HEK293 (cell line): ENCODE data around the gene STK11.
A peak's percentile ranks its signal among the peaks of the same experiment; 100 is the strongest.

Experiments
- CTCF ChIA-PET: fragments of 350-600 bp; formaldehyde crosslinking; extraction: SDS; loops from one replicate; lab custom pipeline; 2021; ENCODE audit warnings: antibody characterized with exemption; lab: Yijun Ruan, JAX
- POLR2A ChIA-PET: fragments of 300-600 bp; formaldehyde crosslinking; extraction: SDS; loops from one replicate; lab custom pipeline; 2020; ENCODE audit warnings: antibody characterized with exemption, inconsistent platforms; lab: Yijun Ruan, JAX
- H3K27ac ChIP-seq: fragments of 200-500 bp; sonication (Bioruptor generic); 2 replicates; pipeline ENCODE4 v1.5.1; 2014; ENCODE audit warnings: low read depth, low read length, control low read depth, inconsistent platforms; ENCODE audit errors: extremely low read depth
- H3K36me3 ChIP-seq, 2 experiments: fragments of 200-500 bp in 1 of 2; sonication (Bioruptor generic) in 1 of 2; 1 replicate in 1 of 2; 2 replicates in 1 of 2; pipeline ENCODE4 v1.5.1; 2014 to 2017; ENCODE audit warnings: inconsistent platforms in 2 of 2, low read length in 2 of 2; ENCODE audit not compliant: control insufficient read depth in 2 of 2, insufficient read depth in 1 of 2
- H3K4me1 ChIP-seq: fragments of 200-500 bp; sonication (Bioruptor generic); 2 replicates; pipeline ENCODE4 v1.5.1; 2014; ENCODE audit warnings: mild to moderate bottlenecking, low read length, inconsistent platforms; ENCODE audit not compliant: control insufficient read depth, insufficient read depth
- H3K4me3 ChIP-seq: 2 replicates; pipeline ENCODE4 v1.5.1; 2011; ENCODE audit warnings: low read depth, mild to moderate bottlenecking, control low read depth, low read length, moderate library complexity
- H3K9me3 ChIP-seq: fragments of 200-500 bp; sonication (Bioruptor generic); 2 replicates; pipeline ENCODE4 v1.5.1; 2014; ENCODE audit warnings: low read depth, low read length, inconsistent platforms; ENCODE audit not compliant: control insufficient read depth, insufficient read depth
- CTCF ChIP-seq: fragments of 450-650 bp; formaldehyde crosslinking; IDR thresholded peaks from 2 replicates; pipeline ENCODE4 v1.5.1; 2016; ENCODE audit warnings: missing biosample characterization, missing genetic modification characterization
- GFI1B ChIP-seq: fragments of 450-650 bp; formaldehyde crosslinking; IDR thresholded peaks from 2 replicates; pipeline ENCODE4 v1.5.1; 2016; ENCODE audit warnings: missing biosample characterization, missing genetic modification characterization
- HOXC10 ChIP-seq: sonication (generic); formaldehyde crosslinking; IDR thresholded peaks from 2 replicates; pipeline ENCODE4 v1.8.1; 2023; ENCODE audit warnings: mild to moderate bottlenecking, missing genetic modification reagents
- HOXD13 ChIP-seq: sonication (generic); formaldehyde crosslinking; IDR thresholded peaks from 2 replicates; pipeline ENCODE4 v1.8.0; 2022; ENCODE audit warnings: missing genetic modification reagents, borderline replicate concordance
- IKZF3 ChIP-seq: fragments of 450-650 bp; IDR thresholded peaks from 2 replicates; pipeline ENCODE4 v1.5.0; 2018; ENCODE audit warnings: missing biosample characterization, mild to moderate bottlenecking, missing genetic modification characterization, moderate library complexity
- KLF16 ChIP-seq: fragments of 450-650 bp; formaldehyde crosslinking; IDR thresholded peaks from 2 replicates; pipeline ENCODE4 v1.5.1; 2017; ENCODE audit warnings: missing biosample characterization, missing genetic modification characterization
- KLF8 ChIP-seq: fragments of 450-650 bp; formaldehyde crosslinking; IDR thresholded peaks from 2 replicates; pipeline ENCODE4 v1.5.1; 2016; ENCODE audit warnings: missing biosample characterization, missing genetic modification characterization
- TRIM28 ChIP-seq: IDR thresholded peaks from 2 replicates; pipeline ENCODE4 v1.6.1; 2011; ENCODE audit warnings: low read length, control low read depth, borderline replicate concordance
- ZBTB10 ChIP-seq: fragments of 450-650 bp; formaldehyde crosslinking; IDR thresholded peaks from 2 replicates; pipeline ENCODE4 v1.5.1; 2016; ENCODE audit warnings: missing biosample characterization, missing genetic modification characterization
- ZBTB26 ChIP-seq: fragments of 450-650 bp; formaldehyde crosslinking; optimal IDR thresholded peaks from 2 replicates; pipeline ENCODE3; 2016; ENCODE audit warnings: missing biosample characterization, mild to moderate bottlenecking, missing genetic modification characterization
- ZEB2 ChIP-seq: fragments of 450-650 bp; formaldehyde crosslinking; IDR thresholded peaks from 2 replicates; pipeline ENCODE4 v1.5.1; 2016; ENCODE audit warnings: missing biosample characterization, missing genetic modification characterization
- ZNF10 ChIP-seq: fragments of 450-650 bp; formaldehyde crosslinking; IDR thresholded peaks from 2 replicates; pipeline ENCODE4 v1.5.1; 2017; ENCODE audit warnings: missing biosample characterization, missing genetic modification characterization
- ZNF148 ChIP-seq: fragments of 450-650 bp; formaldehyde crosslinking; IDR thresholded peaks from 2 replicates; pipeline ENCODE4 v1.5.0; 2017; ENCODE audit warnings: missing biosample characterization, missing genetic modification characterization, borderline replicate concordance
- ZNF18 ChIP-seq: fragments of 450-650 bp; formaldehyde crosslinking; IDR thresholded peaks from 2 replicates; pipeline ENCODE4 v1.5.1; 2016; ENCODE audit warnings: missing biosample characterization, missing genetic modification characterization
- ZNF23 ChIP-seq: fragments of 450-650 bp; formaldehyde crosslinking; IDR thresholded peaks from 2 replicates; pipeline ENCODE4 v1.5.1; 2016; ENCODE audit warnings: missing biosample characterization, missing genetic modification characterization, borderline replicate concordance
- ZNF274 ChIP-seq, 2 experiments: fragments of 200-500 bp in 1 of 2; fragments of 450-650 bp in 1 of 2; sonication (Bioruptor generic) in 1 of 2; formaldehyde crosslinking in 1 of 2; IDR thresholded peaks; 2 replicates each; pipeline versions ENCODE4 v1.5.1 to v1.6.1; 2014 to 2016; ENCODE audit warnings: borderline replicate concordance in 1 of 2, inconsistent platforms in 1 of 2, low read length in 1 of 2, missing biosample characterization in 1 of 2, missing genetic modification characterization in 1 of 2
- ZNF404 ChIP-seq: fragments of 450-650 bp; formaldehyde crosslinking; IDR thresholded peaks from 2 replicates; pipeline ENCODE4 v1.5.1; 2017; ENCODE audit warnings: missing biosample characterization, missing genetic modification characterization
- ZNF416 ChIP-seq: fragments of 450-650 bp; formaldehyde crosslinking; IDR thresholded peaks from 2 replicates; pipeline ENCODE4 v1.5.1; 2016; ENCODE audit warnings: missing biosample characterization, missing genetic modification characterization
- ZNF423 ChIP-seq: fragments of 450-650 bp; formaldehyde crosslinking; IDR thresholded peaks from 2 replicates; pipeline ENCODE4 v1.5.1; 2016; ENCODE audit warnings: missing biosample characterization, missing genetic modification characterization
- ZNF433 ChIP-seq: fragments of 450-650 bp; formaldehyde crosslinking; IDR thresholded peaks from 2 replicates; pipeline ENCODE4 v1.5.1; 2016; ENCODE audit warnings: missing biosample characterization, missing genetic modification characterization, low read depth
- ZNF629 ChIP-seq: fragments of 450-650 bp; formaldehyde crosslinking; IDR thresholded peaks from 2 replicates; pipeline ENCODE4 v1.5.1; 2017; ENCODE audit warnings: missing biosample characterization, missing genetic modification characterization
- ZNF692 ChIP-seq: fragments of 450-650 bp; formaldehyde crosslinking; IDR thresholded peaks from 2 replicates; pipeline ENCODE4 v1.5.1; 2016; ENCODE audit warnings: missing biosample characterization, missing genetic modification characterization
- ZNF777 ChIP-seq: fragments of 450-650 bp; formaldehyde crosslinking; IDR thresholded peaks from 2 replicates; pipeline ENCODE4 v1.5.1; 2017; ENCODE audit warnings: missing biosample characterization, missing genetic modification characterization, borderline replicate concordance

The STK11 gene

GRCh38 chr19:1248786-1249297 is 43.3 kb downstream of the STK11 start:
- ChIA-PET POLR2A (interaction anchor here (0.9 to 1.0 kb wide), 2 partner anchors 18 to 20 kb away, joined by 4 to 17 read pairs; partner anchors contain the start of gene CIRBP), CTCF (interaction anchor here (0.7 kb wide), 1 partner anchor 146 kb away, joined by 4 read pairs; no protein-coding TSS in a partner anchor)
- Histone ChIP-seq H3K27ac (peak overlapping the region; percentile 95), H3K9me3 (no peaks in the 10 kb centered on the region), H3K4me3 (peak overlapping the region; percentile 67), H3K36me3 (peaks cover 0 to 22% of the 10 kb centered on the region in 2 experiments; a peak in 1 of 3 replicates), H3K4me1 (peaks cover 9% of the 10 kb centered on the region)
- peak; percentile 4 for TF ChIP-seq ZNF692
- TF ChIP-seq ZNF148 (tag by site-specific recombination), result no peak
- TF ChIP-seq HOXD13 (CRISPR knock-in tag), result no peak
- no peak for TF ChIP-seq ZNF23 (tag by site-specific recombination)
- TF ChIP-seq ZNF10 (tag by site-specific recombination), result no peak
- TF ChIP-seq ZBTB10 (tag by site-specific recombination), result peak; percentile 30
- no peak for TF ChIP-seq HOXC10 (CRISPR knock-in tag)
- peak; percentile 70; the same call in 1 of the 2 replicates for TF ChIP-seq ZNF423 (tag by site-specific recombination)
- TF ChIP-seq ZNF433 (tag by site-specific recombination), result no peak
- TF ChIP-seq ZNF629, result no peak; the same call in 1 of the 2 replicates
- no peak for TF ChIP-seq ZNF404 (tag by site-specific recombination)
- no peak for TF ChIP-seq ZNF777 (tag by site-specific recombination)
- peak; percentile 94 for TF ChIP-seq KLF8 (tag by site-specific recombination)
- no peak for TF ChIP-seq ZNF416
- TF ChIP-seq IKZF3, result no peak; the same call in none of the 2 replicates
- TF ChIP-seq ZEB2 (tag by site-specific recombination), result peak; percentile 79
- TF ChIP-seq ZNF274 (IDR thresholded peaks at IDR 0.05; ENCODE audit: low read length), result no peak
- TF ChIP-seq ZNF274 (tag by site-specific recombination; IDR thresholded peaks at IDR 0.05; ENCODE audit: borderline replicate concordance), result no peak
- peak; percentile 66 for TF ChIP-seq CTCF (tag by site-specific recombination)
- TF ChIP-seq ZBTB26 (tag by site-specific recombination), result peak; percentile 74
- no peak for TF ChIP-seq TRIM28
- no peak for TF ChIP-seq GFI1B (tag by site-specific recombination)
- peak; percentile 90 for TF ChIP-seq KLF16 (tag by site-specific recombination)
- no peak for TF ChIP-seq ZNF18 (tag by site-specific recombination)
